HUDEP-2 (cell line): Measurements from ENCODE around the gene CBX1.
"Not testable (repeated sequence)": the region's sequence is repeated elsewhere in the genome, so short reads cannot be mapped to it uniquely, and the experiment has no call there.

Experiments
- DNase-seq, 76 experiments: peaks; one replicate each; lab custom pipeline; 2025; ENCODE audit not compliant: unreplicated experiment in 76 of 76; lab: John Stamatoyannopoulos, UW

CBX1 gene

GRCh38 chr17:48123776-48124388 lies 22.6 kb upstream of the CBX1 start:
- no peak for DNase-seq

DNA sequence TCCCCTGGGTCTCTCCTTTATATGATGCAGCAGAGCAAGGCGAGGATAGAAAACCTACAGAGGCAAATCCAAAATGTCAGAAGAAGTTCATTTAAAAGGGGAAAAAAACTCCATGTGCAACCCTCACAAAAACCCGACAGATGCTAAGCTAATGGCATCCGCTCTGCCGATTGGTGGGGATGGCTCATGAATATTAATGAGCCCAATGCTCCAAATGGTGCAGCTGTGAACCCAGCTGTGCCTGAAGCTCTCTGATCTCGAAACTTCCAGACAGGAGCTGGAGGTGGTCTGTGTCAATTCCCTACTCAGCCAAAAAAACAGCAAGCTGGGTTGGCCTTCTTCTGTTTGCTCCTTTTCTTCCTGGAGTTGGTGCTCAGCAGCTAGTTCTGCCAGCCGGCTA lies 21.8 kb upstream of the CBX1 start:
- DNase-seq, result no peak

DNA sequence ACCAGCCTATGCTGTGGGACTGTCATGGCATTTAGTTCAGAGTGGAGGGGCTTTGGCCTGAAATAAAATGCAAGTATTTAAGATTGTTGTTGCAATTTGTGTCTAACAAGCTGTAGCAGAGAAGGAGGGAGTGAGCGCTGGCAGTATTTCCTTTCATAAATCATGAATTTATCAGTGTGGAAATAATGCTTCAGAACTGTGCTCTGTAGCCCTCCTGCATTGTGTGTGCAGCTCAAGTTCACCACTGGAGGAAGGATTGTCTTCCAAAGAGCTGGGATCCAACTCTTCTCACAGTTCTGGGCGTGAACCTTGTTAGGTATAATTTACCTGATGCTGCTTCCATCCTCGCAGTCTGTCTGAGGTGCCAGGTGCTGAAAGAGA lies 21.4 kb upstream of the CBX1 start:
- no peak for DNase-seq

GRCh38 chr17:48121923-48122664 lies 20.8 kb upstream of the CBX1 start:
- DNase-seq, result no peak

GRCh38 chr17:48113201-48113676 lies 12.0 kb upstream of the CBX1 start:
- no peak for DNase-seq

- DNase-seq, result no peak
These were observed 10.6 kb upstream of the CBX1 start for GRCh38 chr17:48111937-48112241.

GRCh38 chr17:48110761-48111160 lies 9.5 kb upstream of the CBX1 start:
- no peak for DNase-seq

DNA sequence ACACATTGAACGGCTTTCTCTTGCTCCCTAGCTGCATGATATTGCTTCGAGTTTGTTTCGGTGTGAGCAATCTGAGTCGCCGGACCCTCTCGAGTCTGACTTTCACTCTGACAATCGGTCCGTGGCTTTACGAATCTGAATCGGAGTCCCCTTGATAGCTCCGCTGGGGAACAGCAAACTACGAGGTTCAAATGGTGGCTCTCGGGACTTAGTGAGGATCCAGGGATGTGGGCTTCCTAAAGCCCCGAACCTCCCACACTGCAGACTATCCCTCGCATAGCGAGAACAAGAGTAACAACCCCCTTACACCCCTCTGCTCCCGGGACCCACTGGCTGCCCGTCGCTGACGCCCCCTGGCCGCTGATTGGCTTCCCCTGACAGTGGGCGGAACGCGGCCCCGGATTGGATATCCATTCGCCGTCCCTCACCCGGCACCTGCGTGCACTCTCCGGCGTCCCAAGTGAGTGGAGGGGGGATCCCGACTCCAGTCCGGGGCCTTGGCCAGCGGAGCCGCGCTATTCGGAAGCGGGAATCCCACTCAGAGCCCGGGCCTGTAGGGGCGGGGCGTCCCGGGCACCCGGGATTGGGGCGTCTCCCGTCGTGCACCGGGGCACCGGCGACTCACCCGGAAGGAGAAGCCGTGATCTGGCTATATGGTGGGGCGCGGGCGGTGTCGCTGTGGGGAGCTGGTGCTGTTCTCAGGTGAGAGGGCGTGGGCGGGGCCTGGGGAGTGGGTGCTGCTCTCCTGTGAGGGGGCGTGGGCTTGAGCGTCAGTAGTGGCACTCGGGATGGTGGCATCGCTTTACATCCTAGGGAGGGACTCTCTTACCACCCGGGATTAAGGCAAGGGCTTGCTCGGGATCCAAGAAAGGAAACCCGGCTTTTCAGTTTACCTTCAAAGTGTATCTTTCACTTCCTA lies 6.1 kb upstream of the CBX1 start, which contains the start of gene SNX11:
Gene SNX11 (plus strand): TSS at position 630 of the 919 bp plus-strand sequence. CDS start 4,278 bp downstream, outside the sequence.
- peak in 73 of 76 experiments; percentile 23 to 92 (median 72) for DNase-seq

- no peak for DNase-seq
These were observed 5.5 kb upstream of the CBX1 start for GRCh38 chr17:48106802-48107136.

- no peak for DNase-seq
These were observed 3.2 kb upstream of the CBX1 start for GRCh38 chr17:48104440-48104839.

DNA sequence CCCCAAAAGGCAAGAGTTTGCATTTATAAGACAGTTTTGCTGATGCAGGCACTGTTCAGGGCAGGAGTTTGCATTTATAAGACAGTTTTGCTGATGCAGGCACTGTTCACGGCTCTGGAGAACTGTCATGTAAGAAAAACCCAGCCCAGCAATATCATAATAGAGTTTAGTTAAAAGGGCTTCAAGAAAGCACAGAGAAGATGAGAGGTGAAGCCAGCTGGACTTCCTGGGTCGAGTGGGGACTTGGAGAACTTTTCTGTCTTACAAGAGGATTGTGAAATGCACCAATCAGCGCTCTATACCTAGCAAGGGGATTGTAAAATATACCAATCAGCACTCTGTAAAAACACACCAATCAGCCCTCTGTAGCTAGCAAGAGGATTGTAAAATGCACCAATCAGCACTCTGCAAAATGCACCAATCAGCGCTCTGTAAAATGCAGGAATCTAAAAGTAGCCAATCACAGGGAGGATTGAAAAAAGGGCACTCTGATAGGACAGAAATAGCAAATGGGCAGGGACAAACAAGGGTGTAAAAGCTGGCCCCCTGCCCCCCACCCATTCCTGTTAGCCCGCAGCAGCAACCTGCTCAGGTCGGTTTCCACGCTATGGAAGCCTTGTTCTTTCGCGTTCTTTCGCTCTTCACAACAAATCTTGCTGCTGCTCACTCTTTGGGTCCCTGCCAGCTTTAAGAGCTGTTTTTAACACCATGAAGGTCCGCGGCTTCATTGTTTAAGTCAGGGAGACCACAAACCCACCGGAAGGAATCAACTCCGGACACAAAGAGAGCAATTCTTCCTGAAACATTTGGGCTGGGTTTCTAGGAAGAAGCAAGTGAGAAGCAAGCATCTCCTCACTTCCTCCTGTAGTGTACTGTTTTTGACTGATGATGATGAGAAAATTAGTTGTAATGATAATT lies 1.8 kb upstream of the CBX1 start:
- no peak for DNase-seq

GRCh38 chr17:48102043-48102750 lies 919 bp upstream of the CBX1 start:
- no peak for DNase-seq

- peak in 7 of 76 experiments; percentile 9 to 47 (median 27) for DNase-seq
These were observed 677 bp downstream of the CBX1 start for GRCh38 chr17:48100591-48101011.

GRCh38 chr17:48100160-48100559 lies 1.1 kb downstream of the CBX1 start:
- no peak for DNase-seq

DNA sequence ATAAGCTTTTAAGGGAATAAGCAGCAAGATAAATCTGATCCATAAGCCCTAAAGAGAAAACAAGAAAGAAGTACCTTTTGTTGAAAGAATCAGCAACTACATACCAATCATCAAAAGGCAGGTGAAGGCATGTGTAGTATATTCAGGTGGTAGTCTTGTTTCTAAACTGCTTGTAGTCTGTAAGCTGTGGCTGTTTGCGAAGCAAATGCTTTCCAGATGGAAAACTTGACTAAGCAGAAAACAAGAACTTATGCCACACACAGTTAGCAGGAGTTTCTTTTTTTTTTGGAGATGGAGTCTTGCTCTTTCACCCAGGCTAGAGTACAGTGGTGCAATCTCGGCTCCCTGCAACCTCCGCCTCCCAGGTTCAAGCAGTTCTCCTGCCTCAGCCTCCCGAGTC lies 5.7 kb downstream of the CBX1 start:
- DNase-seq, result no peak

DNA sequence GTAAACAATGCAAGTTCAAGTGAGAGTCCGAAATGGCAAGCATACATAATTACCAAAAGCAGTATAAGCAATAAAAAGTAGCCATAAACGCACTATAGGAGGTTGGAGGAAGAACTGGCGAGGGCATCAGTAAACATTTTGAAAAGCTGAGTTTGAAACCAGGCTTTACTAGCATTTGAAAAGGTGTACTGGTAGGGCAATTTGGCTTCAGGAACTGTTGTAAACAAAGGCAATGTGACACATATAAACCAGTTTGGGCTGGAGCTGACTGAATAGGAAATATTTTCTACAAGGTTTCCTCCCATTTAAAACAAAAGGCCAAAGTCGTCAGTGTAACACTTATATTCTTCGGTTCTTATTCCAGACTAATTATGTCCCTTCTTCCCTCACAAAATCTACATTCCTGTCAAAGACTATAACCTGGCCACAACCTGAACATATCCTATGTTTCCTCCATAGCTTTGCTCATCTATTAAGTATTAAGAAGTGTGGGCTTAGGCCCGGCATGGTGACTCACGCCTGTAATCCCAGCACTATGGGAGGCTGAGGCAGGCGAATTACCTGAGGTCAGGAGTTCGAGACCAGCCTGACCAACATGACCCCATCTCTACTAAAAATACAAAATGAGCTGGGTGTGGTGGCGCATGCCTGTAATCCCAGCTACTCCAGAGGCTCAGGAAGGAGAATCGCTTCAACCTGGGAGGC lies 7.8 kb downstream of the CBX1 start:
- no peak for DNase-seq

GRCh38 chr17:48084932-48085331 lies 16.3 kb downstream of the CBX1 start:
- DNase-seq, result no peak

DNA sequence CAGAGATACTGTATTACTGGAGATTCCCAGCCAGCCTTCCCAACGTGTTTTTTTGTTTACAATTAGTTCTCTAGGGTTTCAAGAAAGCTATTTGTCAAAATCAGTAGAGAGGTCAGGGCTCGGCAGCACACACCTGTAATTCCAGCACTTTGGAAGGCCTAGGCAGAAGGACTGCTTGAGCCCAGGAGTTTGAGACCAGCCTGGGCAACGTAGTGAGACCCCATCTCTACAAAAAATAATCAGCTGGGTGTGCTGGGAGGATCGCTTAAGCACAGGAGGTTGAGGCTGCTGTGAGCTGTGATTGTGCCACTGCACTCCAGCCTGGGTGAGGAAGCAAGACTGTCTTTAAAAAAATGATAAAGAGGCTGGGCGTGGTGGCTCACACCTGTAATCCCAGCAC lies 19.4 kb downstream of the CBX1 start:
- no peak for DNase-seq

DNA sequence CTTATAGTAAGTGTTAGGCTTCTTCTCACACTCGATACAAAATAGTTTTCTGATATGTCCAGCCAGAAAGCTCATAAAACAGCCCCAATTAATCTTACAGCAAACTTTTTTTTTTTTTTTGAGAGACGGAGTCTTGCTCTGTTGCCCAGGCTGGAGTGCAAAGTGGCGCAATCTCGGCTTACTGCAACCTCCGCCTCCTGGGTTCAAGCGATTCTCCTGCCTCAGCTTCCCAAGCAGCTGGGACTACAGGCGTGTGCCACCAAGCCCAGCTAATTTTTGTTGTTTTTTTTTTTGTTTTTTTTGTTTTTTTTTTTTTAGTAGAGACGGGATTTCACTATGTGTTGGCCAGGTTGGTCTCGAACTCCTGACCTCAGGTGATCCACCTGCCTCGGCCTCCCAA lies 24.1 kb downstream of the CBX1 start:
- not testable (repeated sequence) for DNase-seq
